ENCODE measurements around the gene VSX1.

DNA sequence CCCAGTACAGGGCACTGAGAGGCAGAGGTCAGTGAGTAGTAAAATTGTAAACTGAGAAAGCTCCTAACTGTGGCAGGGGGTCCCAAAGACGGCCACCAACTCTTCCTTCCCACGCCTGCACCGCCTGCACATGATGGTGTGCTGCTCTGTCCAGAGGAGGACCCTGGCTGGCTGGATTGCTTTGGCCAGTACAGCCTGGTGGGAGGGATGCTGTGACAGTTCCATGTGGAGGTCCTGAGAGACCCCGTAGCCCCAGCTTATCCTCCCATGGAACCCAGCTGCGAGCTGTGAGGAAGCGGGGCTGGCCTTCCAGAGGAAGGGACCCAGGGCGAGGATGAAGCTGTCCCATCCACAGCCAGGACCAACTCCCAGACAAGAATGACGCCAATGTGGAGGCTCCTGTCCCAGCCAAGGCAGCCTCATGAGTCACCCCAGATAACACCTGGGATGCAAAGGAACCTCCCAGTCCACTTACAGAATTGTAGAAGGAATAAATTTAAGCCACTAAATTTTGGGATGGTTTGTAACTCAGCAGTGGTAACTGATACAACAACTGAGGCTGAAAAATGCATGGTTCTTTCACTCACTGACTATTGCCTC lies 22.0 kb downstream of the VSX1 start:
- TF ChIP-seq, protein P1, sequence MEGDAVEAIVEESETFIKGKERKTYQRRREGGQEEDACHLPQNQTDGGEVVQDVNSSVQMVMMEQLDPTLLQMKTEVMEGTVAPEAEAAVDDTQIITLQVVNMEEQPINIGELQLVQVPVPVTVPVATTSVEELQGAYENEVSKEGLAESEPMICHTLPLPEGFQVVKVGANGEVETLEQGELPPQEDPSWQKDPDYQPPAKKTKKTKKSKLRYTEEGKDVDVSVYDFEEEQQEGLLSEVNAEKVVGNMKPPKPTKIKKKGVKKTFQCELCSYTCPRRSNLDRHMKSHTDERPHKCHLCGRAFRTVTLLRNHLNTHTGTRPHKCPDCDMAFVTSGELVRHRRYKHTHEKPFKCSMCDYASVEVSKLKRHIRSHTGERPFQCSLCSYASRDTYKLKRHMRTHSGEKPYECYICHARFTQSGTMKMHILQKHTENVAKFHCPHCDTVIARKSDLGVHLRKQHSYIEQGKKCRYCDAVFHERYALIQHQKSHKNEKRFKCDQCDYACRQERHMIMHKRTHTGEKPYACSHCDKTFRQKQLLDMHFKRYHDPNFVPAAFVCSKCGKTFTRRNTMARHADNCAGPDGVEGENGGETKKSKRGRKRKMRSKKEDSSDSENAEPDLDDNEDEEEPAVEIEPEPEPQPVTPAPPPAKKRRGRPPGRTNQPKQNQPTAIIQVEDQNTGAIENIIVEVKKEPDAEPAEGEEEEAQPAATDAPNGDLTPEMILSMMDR (IDR thresholded peaks at IDR 0.05) = no peak
- TF ChIP-seq RFX5 (IDR thresholded peaks at IDR 0.05; ENCODE audit: low read length) = no peak
- TF ChIP-seq, protein P2, sequence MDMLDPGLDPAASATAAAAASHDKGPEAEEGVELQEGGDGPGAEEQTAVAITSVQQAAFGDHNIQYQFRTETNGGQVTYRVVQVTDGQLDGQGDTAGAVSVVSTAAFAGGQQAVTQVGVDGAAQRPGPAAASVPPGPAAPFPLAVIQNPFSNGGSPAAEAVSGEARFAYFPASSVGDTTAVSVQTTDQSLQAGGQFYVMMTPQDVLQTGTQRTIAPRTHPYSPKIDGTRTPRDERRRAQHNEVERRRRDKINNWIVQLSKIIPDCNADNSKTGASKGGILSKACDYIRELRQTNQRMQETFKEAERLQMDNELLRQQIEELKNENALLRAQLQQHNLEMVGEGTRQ (IDR thresholded peaks at IDR 0.05; ENCODE audit: borderline replicate concordance, low read depth, low read length) = no peak
- TF ChIP-seq, protein P3, sequence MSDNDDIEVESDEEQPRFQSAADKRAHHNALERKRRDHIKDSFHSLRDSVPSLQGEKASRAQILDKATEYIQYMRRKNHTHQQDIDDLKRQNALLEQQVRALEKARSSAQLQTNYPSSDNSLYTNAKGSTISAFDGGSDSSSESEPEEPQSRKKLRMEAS (IDR thresholded peaks at IDR 0.05; ENCODE audit: low read depth) = no peak
- TF ChIP-seq TEAD4 (IDR thresholded peaks at IDR 0.05; ENCODE audit: borderline replicate concordance, insufficient read depth) = no peak
- no peak for TF ChIP-seq MEF2A (IDR thresholded peaks at IDR 0.05; ENCODE audit: borderline replicate concordance, low read depth)
- TF ChIP-seq TCF12 (IDR thresholded peaks at IDR 0.05) = no peak
- no peak for TF ChIP-seq EZH2phosphoT487 (IDR thresholded peaks at IDR 0.05; ENCODE audit: borderline replicate concordance, low read depth)
- TF ChIP-seq CHD2 (IDR thresholded peaks at IDR 0.05; ENCODE audit: low read length, partially characterized antibody) = no peak
- TF ChIP-seq, protein P4, sequence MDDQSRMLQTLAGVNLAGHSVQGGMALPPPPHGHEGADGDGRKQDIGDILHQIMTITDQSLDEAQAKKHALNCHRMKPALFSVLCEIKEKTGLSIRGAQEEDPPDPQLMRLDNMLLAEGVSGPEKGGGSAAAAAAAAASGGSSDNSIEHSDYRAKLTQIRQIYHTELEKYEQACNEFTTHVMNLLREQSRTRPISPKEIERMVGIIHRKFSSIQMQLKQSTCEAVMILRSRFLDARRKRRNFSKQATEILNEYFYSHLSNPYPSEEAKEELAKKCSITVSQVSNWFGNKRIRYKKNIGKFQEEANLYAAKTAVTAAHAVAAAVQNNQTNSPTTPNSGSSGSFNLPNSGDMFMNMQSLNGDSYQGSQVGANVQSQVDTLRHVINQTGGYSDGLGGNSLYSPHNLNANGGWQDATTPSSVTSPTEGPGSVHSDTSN (IDR thresholded peaks at IDR 0.05) = no peak
- TF ChIP-seq RXRA (IDR thresholded peaks at IDR 0.05; ENCODE audit: borderline replicate concordance, low read depth) = no peak

All from SK-N-SH (cell line).